Measurements from ENCODE around the gene IFT81. TPM values are rescaled to one million over a fixed set of nuclear protein-coding genes. Genes with fewer than 3 reads are reported as not detected.

IFT81 gene
- total RNA-seq, 1 donor from 2014 or later, result 18.7 TPM

DNA sequence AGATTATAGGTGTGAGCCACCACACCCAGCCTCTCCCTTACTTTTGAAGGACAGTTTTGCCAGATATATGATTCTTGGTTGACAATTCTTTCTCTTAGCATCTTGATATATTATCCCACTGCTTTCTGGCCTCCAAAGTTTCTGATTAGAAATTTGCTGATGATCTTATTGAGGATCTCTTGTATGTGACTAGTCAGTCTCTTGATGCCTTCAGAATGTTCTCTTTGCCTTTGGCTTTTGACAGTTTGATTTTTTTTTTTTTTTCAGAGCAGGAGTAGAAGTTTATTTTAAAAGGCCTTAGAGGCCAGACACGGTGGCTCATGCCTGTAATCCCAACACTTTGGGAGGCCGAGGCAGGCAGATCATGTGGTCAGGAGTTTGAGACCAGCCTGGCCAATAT is 32.6 kb downstream of the IFT81 start:
- H3K9me3 Mint-ChIP-seq (ENCODE audit: unreplicated experiment), result peaks cover 5% of the 10 kb centered on the region
- TF ChIP-seq, protein P1, sequence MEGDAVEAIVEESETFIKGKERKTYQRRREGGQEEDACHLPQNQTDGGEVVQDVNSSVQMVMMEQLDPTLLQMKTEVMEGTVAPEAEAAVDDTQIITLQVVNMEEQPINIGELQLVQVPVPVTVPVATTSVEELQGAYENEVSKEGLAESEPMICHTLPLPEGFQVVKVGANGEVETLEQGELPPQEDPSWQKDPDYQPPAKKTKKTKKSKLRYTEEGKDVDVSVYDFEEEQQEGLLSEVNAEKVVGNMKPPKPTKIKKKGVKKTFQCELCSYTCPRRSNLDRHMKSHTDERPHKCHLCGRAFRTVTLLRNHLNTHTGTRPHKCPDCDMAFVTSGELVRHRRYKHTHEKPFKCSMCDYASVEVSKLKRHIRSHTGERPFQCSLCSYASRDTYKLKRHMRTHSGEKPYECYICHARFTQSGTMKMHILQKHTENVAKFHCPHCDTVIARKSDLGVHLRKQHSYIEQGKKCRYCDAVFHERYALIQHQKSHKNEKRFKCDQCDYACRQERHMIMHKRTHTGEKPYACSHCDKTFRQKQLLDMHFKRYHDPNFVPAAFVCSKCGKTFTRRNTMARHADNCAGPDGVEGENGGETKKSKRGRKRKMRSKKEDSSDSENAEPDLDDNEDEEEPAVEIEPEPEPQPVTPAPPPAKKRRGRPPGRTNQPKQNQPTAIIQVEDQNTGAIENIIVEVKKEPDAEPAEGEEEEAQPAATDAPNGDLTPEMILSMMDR (IDR thresholded peaks at IDR 0.05; ENCODE audit: unreplicated experiment), result no peak
- peak overlapping the region; percentile 21 for H3K4me3 Mint-ChIP-seq (ENCODE audit: unreplicated experiment)
- DNase-seq (ENCODE audit: low spot score), result no peak
- H3K27ac Mint-ChIP-seq (ENCODE audit: unreplicated experiment), result no peak overlapping the region
- no peaks in the 10 kb centered on the region for H3K27me3 Mint-ChIP-seq (ENCODE audit: unreplicated experiment)
- no peaks in the 10 kb centered on the region for H3K4me1 Mint-ChIP-seq (ENCODE audit: unreplicated experiment)
- H3K36me3 Mint-ChIP-seq (ENCODE audit: low read depth, unreplicated experiment), result peaks cover 38% of the 10 kb centered on the region

DNA sequence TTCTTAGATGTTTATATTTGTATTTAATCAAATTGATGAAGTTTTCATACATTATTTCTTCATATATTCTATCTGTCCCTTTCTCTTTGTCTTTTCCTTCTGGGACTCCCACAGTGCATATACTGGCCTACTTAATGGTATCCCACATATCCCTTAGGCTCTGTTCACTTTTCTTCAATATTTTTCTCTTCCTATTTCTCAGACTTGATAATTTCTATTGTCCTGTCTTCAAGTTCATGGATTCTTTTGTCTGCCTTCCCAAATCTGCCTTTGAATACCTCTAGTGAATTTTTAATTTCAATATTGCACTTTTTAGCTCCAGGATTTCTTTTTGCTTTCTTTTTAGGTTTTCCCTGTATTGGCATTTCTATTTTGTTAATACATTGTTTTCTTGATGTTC is 33.4 kb downstream of the IFT81 start:
- H3K4me3 Mint-ChIP-seq (ENCODE audit: unreplicated experiment), result peak overlapping the region; percentile 8
- no peak for DNase-seq (ENCODE audit: low spot score)
- H3K27me3 Mint-ChIP-seq (ENCODE audit: unreplicated experiment), result no peaks in the 10 kb centered on the region
- H3K9me3 Mint-ChIP-seq (ENCODE audit: unreplicated experiment), result peaks cover 5% of the 10 kb centered on the region
- H3K27ac Mint-ChIP-seq (ENCODE audit: unreplicated experiment), result no peak overlapping the region
- peaks cover 36% of the 10 kb centered on the region for H3K36me3 Mint-ChIP-seq (ENCODE audit: low read depth, unreplicated experiment)
- H3K4me1 Mint-ChIP-seq (ENCODE audit: unreplicated experiment), result no peaks in the 10 kb centered on the region
- TF ChIP-seq, protein P1 (IDR thresholded peaks at IDR 0.05; ENCODE audit: unreplicated experiment), result no peak

DNA sequence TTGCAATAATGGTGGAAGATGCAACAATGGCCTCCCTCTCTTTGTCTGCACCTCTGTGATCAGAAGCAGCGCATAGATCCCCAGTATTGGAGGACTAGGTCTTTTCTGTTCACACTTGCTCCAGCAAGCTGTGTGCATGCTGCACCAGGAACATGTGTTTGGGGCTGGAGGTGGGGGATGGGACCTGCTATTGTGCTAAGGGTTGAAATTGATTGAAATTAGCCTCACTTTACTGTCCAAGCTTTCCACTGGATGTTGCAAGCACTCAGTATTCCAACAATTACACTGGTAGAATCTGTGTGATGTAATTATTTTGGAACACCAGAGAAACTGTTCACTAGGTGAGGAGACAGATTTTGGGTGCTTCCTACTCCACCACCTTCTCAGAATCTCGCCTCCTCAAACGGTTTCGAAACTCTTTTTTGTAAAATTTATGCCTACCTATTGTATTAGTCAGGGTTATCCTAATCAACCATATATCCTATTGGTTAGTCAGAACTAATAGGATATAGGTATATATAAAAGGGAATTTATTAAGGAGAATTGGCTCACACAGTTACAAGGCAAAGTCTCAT is 35.6 kb downstream of the IFT81 start:
- H3K9me3 Mint-ChIP-seq (ENCODE audit: unreplicated experiment), result peaks cover 5% of the 10 kb centered on the region
- H3K27me3 Mint-ChIP-seq (ENCODE audit: unreplicated experiment), result no peaks in the 10 kb centered on the region
- no peaks in the 10 kb centered on the region for H3K4me1 Mint-ChIP-seq (ENCODE audit: unreplicated experiment)
- H3K4me3 Mint-ChIP-seq (ENCODE audit: unreplicated experiment), result no peak overlapping the region
- peaks cover 34% of the 10 kb centered on the region for H3K36me3 Mint-ChIP-seq (ENCODE audit: low read depth, unreplicated experiment)
- TF ChIP-seq, protein P1 (IDR thresholded peaks at IDR 0.05; ENCODE audit: unreplicated experiment), result no peak
- no peak for DNase-seq (ENCODE audit: low spot score)
- H3K27ac Mint-ChIP-seq (ENCODE audit: unreplicated experiment), result no peak overlapping the region

DNA sequence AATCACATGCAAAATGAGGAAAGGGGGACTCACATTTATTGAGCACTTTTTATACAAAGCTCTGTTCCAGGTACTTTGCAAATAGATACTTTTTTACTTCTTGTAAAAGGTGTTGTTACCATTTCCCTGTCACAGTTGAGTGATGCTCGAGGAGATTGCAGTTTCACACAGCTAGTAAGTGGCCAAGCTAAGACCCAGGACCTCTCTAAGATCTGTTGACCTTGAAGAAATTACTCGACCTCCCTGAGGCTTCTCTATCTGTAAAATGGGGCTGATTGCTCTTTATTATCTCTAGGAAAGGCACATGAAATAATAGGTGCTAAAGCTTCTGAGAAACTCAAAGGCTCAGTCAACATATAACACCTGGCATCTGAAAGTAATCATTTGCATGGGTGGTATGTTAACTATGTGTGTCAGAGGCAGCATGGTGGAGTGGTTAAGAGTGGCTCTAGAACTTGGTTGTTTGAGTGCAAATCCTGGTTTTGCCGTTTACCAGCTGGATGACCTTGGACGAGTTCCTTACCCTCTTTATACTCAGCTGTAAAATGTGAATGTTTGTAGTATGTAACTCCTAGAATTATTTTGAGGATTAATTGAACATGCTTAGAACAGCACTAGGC is 41.5 kb downstream of the IFT81 start:
- TF ChIP-seq, protein P1 (IDR thresholded peaks at IDR 0.05; ENCODE audit: unreplicated experiment), result no peak
- H3K9me3 Mint-ChIP-seq (ENCODE audit: unreplicated experiment), result no peaks in the 10 kb centered on the region
- H3K36me3 Mint-ChIP-seq (ENCODE audit: low read depth, unreplicated experiment), result peaks cover 25% of the 10 kb centered on the region
- no peak overlapping the region for H3K27ac Mint-ChIP-seq (ENCODE audit: unreplicated experiment)
- no peaks in the 10 kb centered on the region for H3K4me1 Mint-ChIP-seq (ENCODE audit: unreplicated experiment)
- DNase-seq (ENCODE audit: low spot score), result no peak
- no peak overlapping the region for H3K4me3 Mint-ChIP-seq (ENCODE audit: unreplicated experiment)
- H3K27me3 Mint-ChIP-seq (ENCODE audit: unreplicated experiment), result no peaks in the 10 kb centered on the region

DNA sequence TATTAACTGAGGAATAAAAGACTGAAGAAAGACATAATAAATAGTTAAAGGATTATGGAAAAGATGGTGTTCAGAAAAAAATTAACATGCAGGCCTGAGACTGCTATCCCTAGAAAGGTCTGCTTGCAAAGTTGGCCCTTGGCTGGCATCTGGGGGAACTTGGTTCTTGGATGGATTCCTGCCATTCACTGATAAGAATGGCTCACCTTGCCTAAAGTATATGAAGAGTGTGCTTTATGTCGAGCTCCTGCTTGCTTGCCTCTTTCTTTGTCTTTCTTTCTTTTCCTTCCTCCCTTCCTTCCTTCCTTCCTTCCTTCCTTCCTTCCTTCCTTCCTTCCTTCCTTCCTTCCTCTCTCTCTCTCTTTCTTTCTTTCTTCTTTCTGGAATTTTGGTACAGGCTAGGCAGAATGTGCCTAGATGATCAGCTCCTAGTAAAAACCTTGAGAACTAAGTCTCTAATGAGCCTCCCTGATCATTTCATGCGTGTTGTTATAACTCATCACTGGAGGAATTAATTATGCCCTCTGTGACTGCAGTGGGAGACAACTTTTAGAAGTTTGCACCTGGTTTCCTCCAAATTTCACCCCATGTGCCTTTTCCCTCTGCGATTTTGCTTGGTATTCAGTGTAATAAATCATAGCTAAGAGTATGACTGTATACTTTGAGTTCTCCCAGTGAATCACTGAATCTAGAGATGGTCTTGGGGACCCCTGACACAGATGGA is 44.7 kb downstream of the IFT81 start:
- Mint-ChIP-seq H3K4me1 (ENCODE audit: unreplicated experiment) (no peaks in the 10 kb centered on the region), H3K4me3 (ENCODE audit: unreplicated experiment) (no peak overlapping the region), H3K27ac (ENCODE audit: unreplicated experiment) (no peak overlapping the region), H3K9me3 (ENCODE audit: unreplicated experiment) (no peaks in the 10 kb centered on the region), H3K27me3 (ENCODE audit: unreplicated experiment) (no peaks in the 10 kb centered on the region), H3K36me3 (ENCODE audit: low read depth, unreplicated experiment) (peaks cover 32% of the 10 kb centered on the region)
- DNase-seq (ENCODE audit: low spot score), result no peak
- TF ChIP-seq, protein P1 (IDR thresholded peaks at IDR 0.05; ENCODE audit: unreplicated experiment), result no peak
